ENCODE data around the gene SCYL1.

The SCYL1 gene

DNA sequence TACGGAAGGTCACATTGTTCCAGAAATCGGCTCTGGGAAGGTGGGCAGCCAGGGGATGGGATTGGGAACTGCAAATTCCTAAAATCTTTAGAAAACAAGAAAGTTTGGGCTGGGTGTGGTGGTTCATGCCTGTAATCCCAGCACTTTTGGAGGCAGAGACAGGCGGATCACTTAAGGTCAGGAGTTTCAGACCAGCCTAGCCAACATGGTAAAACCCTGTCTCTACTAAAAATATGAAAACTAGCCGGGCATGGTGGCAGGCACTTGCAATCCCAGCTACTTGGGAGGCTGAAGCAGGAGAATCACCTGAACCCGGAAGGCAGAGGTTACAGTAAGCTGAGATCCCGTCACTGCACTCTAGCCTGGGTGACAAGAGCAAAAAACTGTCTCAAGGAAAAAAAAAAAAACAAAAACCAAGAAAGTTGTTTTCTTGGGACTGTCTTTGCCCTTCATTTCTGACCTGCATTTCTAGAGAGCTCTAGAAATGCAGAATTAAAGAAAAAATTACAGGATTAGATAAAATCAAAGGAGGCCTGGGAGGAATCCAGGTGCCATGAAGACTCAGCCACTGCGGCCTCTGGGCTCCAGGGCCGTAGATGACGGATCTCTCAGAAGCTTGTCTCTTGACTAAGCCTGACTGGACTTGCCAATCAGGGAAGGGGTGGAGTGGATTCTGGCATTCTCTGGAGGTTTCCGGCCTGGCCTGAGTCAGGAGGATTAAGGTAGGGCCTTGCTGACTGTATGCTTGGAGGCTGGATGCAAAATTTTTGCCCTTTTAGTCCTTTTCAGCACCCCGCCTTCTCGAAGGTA is 31.3 kb upstream of the SCYL1 start:
- DNase-seq = peak; percentile 93

DNA sequence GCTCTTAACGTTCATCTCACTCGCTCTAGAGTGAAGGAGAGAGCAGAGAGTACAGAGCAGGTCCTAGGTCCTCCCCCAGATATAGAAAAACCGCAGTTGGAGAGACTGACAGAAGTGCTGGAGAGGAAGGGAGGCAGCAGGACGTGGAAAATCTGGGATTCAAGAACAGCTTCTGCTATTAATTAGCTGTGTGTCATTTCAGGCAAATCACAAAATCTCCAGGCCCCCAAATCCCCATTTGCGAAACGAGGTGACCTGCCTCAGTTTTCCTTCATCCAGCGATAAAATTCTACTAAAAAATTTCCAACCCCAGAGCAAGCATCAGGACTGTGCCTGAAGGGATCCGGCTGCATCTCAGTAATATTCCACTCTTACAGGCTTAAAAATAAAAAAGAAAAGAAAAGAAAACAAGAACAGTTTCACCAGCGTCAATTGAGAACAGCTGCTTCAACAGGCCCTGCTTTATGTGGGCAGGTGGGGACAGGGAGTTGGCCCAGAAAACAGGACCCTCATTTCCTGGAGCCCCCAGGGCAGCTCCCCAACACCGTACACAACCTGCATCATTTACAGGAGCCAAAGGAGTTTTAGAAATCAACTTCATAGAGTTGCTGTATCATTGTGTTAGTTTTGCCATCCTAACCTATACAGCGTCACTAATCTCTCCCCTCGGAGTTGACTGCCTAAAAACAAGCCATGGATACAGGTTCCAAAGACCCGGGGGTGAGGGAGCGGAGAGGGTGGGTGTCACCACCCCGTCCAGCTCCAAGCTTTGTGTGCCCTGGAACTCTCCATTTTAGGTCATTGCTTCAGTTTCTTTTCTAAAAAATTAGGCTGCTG is 28.4 kb upstream of the SCYL1 start:
- DNase-seq = peak; percentile 75

DNA sequence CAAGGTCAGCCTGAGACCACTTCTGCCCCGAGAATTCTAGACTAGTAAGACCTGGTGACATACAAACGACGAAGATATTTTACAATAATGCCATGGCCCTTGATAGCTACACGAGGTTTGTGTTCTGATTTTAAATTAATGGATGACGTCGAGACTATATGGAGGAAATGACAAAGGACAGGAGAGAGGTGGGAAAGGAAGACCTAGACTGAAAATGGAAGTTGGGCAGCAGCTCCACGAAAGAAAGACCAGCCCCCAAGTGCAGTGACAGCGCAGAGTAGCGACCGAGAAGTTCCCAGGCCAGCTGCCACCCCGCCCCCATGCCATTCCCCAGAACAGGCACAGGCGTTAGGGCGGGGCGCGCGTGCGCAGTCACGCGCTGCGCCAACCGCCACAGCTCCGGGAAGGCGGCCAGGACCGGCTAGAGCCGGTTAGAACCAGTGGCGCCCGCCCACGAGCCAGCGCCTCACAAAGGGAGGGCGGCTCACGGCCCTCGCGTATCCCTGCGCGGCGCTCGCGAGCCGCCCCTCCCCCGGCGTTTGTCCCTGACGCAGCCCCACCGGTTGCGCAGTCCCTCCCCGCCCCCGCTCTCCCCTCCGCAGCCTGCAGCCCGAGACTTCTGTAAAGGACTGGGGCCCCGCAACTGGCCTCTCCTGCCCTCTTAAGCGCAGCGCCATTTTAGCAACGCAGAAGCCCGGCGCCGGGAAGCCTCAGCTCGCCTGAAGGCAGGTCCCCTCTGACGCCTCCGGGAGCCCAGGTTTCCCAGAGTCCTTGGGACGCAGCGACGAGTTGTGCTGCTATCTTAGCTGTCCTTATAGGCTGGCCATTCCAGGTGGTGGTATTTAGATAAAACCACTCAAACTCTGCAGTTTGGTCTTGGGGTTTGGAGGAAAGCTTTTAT is 27.5 kb upstream of the SCYL1 start:
- peak; percentile 99 for DNase-seq

DNA sequence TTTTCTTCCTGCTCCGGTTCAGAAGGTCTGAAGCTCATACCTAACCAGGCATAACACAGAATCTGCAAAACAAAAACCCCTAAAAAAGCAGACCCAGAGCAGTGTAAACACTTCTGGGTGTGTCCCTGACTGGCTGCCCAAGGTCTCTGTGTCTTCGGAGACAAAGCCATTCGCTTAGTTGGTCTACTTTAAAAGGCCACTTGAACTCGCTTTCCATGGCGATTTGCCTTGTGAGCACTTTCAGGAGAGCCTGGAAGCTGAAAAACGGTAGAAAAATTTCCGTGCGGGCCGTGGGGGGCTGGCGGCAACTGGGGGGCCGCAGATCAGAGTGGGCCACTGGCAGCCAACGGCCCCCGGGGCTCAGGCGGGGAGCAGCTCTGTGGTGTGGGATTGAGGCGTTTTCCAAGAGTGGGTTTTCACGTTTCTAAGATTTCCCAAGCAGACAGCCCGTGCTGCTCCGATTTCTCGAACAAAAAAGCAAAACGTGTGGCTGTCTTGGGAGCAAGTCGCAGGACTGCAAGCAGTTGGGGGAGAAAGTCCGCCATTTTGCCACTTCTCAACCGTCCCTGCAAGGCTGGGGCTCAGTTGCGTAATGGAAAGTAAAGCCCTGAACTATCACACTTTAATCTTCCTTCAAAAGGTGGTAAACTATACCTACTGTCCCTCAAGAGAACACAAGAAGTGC is 26.7 kb upstream of the SCYL1 start:
- peak; percentile 72 for DNase-seq

DNA sequence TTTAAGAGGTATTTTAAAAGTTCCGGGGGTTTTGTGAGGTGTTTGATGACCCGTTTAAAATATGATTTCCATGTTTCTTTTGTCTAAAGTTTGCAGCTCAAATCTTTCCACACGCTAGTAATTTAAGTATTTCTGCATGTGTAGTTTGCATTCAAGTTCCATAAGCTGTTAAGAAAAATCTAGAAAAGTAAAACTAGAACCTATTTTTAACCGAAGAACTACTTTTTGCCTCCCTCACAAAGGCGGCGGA is 26.2 kb upstream of the SCYL1 start:
- no peak for DNase-seq

DNA sequence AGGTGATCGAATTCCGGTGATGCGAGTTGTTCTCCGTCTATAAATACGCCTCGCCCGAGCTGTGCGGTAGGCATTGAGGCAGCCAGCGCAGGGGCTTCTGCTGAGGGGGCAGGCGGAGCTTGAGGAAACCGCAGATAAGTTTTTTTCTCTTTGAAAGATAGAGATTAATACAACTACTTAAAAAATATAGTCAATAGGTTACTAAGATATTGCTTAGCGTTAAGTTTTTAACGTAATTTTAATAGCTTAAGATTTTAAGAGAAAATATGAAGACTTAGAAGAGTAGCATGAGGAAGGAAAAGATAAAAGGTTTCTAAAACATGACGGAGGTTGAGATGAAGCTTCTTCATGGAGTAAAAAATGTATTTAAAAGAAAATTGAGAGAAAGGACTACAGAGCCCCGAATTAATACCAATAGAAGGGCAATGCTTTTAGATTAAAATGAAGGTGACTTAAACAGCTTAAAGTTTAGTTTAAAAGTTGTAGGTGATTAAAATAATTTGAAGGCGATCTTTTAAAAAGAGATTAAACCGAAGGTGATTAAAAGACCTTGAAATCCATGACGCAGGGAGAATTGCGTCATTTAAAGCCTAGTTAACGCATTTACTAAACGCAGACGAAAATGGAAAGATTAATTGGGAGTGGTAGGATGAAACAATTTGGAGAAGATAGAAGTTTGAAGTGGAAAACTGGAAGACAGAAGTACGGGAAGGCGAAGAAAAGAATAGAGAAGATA is 25.7 kb upstream of the SCYL1 start, which contains the start of gene MALAT1:
MALAT1 (plus strand) TSS at position 69 of the 736 bp plus-strand sequence.
- DNase-seq = peak; percentile 98

DNA sequence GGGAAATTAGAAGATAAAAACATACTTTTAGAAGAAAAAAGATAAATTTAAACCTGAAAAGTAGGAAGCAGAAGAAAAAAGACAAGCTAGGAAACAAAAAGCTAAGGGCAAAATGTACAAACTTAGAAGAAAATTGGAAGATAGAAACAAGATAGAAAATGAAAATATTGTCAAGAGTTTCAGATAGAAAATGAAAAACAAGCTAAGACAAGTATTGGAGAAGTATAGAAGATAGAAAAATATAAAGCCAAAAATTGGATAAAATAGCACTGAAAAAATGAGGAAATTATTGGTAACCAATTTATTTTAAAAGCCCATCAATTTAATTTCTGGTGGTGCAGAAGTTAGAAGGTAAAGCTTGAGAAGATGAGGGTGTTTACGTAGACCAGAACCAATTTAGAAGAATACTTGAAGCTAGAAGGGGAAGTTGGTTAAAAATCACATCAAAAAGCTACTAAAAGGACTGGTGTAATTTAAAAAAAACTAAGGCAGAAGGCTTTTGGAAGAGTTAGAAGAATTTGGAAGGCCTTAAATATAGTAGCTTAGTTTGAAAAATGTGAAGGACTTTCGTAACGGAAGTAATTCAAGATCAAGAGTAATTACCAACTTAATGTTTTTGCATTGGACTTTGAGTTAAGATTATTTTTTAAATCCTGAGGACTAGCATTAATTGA is 25.0 kb upstream of the SCYL1 start:
- DNase-seq = peak; percentile 34

DNA sequence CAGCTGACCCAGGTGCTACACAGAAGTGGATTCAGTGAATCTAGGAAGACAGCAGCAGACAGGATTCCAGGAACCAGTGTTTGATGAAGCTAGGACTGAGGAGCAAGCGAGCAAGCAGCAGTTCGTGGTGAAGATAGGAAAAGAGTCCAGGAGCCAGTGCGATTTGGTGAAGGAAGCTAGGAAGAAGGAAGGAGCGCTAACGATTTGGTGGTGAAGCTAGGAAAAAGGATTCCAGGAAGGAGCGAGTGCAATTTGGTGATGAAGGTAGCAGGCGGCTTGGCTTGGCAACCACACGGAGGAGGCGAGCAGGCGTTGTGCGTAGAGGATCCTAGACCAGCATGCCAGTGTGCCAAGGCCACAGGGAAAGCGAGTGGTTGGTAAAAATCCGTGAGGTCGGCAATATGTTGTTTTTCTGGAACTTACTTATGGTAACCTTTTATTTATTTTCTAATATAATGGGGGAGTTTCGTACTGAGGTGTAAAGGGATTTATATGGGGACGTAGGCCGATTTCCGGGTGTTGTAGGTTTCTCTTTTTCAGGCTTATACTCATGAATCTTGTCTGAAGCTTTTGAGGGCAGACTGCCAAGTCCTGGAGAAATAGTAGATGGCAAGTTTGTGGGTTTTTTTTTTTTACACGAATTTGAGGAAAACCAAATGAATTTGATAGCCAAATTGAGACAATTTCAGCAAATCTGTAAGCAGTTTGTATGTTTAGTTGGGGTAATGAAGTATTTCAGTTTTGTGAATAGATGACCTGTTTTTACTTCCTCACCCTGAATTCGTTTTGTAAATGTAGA is 24.3 kb upstream of the SCYL1 start:
- DNase-seq = peak; percentile 67

DNA sequence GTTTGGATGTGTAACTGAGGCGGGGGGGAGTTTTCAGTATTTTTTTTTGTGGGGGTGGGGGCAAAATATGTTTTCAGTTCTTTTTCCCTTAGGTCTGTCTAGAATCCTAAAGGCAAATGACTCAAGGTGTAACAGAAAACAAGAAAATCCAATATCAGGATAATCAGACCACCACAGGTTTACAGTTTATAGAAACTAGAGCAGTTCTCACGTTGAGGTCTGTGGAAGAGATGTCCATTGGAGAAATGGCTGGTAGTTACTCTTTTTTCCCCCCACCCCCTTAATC is 23.8 kb upstream of the SCYL1 start:
- DNase-seq = no peak

DNA sequence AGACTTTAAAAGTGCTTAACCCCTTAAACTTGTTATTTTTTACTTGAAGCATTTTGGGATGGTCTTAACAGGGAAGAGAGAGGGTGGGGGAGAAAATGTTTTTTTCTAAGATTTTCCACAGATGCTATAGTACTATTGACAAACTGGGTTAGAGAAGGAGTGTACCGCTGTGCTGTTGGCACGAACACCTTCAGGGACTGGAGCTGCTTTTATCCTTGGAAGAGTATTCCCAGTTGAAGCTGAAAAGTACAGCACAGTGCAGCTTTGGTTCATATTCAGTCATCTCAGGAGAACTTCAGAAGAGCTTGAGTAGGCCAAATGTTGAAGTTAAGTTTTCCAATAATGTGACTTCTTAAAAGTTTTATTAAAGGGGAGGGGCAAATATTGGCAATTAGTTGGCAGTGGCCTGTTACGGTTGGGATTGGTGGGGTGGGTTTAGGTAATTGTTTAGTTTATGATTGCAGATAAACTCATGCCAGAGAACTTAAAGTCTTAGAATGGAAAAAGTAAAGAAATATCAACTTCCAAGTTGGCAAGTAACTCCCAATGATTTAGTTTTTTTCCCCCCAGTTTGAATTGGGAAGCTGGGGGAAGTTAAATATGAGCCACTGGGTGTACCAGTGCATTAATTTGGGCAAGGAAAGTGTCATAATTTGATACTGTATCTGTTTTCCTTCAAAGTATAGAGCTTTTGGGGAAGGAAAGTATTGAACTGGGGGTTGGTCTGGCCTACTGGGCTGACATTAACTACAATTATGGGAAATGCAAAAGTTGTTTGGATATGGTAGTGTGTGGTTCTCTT is 23.2 kb upstream of the SCYL1 start:
- peak; percentile 57 for DNase-seq

DNA sequence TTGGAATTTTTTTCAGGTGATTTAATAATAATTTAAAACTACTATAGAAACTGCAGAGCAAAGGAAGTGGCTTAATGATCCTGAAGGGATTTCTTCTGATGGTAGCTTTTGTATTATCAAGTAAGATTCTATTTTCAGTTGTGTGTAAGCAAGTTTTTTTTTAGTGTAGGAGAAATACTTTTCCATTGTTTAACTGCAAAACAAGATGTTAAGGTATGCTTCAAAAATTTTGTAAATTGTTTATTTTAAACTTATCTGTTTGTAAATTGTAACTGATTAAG is 22.7 kb upstream of the SCYL1 start:
- no peak for DNase-seq

DNA sequence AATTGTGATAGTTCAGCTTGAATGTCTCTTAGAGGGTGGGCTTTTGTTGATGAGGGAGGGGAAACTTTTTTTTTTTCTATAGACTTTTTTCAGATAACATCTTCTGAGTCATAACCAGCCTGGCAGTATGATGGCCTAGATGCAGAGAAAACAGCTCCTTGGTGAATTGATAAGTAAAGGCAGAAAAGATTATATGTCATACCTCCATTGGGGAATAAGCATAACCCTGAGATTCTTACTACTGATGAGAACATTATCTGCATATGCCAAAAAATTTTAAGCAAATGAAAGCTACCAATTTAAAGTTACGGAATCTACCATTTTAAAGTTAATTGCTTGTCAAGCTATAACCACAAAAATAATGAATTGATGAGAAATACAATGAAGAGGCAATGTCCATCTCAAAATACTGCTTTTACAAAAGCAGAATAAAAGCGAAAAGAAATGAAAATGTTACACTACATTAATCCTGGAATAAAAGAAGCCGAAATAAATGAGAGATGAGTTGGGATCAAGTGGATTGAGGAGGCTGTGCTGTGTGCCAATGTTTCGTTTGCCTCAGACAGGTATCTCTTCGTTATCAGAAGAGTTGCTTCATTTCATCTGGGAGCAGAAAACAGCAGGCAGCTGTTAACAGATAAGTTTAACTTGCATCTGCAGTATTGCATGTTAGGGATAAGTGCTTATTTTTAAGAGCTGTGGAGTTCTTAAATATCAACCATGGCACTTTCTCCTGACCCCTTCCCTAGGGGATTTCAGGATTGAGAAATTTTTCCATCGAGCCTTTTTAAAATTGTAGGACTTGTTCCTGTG is 22.1 kb upstream of the SCYL1 start:
- DNase-seq = peak; percentile 62

DNA sequence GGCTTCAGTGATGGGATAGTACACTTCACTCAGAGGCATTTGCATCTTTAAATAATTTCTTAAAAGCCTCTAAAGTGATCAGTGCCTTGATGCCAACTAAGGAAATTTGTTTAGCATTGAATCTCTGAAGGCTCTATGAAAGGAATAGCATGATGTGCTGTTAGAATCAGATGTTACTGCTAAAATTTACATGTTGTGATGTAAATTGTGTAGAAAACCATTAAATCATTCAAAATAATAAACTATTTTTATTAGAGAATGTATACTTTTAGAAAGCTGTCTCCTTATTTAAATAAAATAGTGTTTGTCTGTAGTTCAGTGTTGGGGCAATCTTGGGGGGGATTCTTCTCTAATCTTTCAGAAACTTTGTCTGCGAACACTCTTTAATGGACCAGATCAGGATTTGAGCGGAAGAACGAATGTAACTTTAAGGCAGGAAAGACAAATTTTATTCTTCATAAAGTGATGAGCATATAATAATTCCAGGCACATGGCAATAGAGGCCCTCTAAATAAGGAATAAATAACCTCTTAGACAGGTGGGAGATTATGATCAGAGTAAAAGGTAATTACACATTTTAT is 21.4 kb upstream of the SCYL1 start:
- DNase-seq = no peak

DNA sequence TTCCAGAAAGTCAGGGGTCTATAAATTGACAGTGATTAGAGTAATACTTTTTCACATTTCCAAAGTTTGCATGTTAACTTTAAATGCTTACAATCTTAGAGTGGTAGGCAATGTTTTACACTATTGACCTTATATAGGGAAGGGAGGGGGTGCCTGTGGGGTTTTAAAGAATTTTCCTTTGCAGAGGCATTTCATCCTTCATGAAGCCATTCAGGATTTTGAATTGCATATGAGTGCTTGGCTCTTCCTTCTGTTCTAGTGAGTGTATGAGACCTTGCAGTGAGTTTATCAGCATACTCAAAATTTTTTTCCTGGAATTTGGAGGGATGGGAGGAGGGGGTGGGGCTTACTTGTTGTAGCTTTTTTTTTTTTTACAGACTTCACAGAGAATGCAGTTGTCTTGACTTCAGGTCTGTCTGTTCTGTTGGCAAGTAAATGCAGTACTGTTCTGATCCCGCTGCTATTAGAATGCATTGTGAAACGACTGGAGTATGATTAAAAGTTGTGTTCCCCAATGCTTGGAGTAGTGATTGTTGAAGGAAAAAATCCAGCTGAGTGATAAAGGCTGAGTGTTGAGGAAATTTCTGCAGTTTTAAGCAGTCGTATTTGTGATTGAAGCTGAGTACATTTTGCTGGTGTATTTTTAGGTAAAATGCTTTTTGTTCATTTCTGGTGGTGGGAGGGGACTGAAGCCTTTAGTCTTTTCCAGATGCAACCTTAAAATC is 20.8 kb upstream of the SCYL1 start:
- peak; percentile 73 for DNase-seq

DNA sequence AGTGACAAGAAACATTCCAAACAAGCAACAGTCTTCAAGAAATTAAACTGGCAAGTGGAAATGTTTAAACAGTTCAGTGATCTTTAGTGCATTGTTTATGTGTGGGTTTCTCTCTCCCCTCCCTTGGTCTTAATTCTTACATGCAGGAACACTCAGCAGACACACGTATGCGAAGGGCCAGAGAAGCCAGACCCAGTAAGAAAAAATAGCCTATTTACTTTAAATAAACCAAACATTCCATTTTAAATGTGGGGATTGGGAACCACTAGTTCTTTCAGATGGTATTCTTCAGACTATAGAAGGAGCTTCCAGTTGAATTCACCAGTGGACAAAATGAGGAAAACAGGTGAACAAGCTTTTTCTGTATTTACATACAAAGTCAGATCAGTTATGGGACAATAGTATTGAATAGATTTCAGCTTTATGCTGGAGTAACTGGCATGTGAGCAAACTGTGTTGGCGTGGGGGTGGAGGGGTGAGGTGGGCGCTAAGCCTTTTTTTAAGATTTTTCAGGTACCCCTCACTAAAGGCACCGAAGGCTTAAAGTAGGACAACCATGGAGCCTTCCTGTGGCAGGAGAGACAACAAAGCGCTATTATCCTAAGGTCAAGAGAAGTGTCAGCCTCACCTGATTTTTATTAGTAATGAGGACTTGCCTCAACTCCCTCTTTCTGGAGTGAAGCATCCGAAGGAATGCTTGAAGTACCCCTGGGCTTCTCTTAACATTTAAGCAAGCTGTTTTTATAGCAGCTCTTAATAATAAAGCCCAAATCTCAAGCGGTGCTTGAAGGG is 20.0 kb upstream of the SCYL1 start:
- peak; percentile 46 for DNase-seq

DNA sequence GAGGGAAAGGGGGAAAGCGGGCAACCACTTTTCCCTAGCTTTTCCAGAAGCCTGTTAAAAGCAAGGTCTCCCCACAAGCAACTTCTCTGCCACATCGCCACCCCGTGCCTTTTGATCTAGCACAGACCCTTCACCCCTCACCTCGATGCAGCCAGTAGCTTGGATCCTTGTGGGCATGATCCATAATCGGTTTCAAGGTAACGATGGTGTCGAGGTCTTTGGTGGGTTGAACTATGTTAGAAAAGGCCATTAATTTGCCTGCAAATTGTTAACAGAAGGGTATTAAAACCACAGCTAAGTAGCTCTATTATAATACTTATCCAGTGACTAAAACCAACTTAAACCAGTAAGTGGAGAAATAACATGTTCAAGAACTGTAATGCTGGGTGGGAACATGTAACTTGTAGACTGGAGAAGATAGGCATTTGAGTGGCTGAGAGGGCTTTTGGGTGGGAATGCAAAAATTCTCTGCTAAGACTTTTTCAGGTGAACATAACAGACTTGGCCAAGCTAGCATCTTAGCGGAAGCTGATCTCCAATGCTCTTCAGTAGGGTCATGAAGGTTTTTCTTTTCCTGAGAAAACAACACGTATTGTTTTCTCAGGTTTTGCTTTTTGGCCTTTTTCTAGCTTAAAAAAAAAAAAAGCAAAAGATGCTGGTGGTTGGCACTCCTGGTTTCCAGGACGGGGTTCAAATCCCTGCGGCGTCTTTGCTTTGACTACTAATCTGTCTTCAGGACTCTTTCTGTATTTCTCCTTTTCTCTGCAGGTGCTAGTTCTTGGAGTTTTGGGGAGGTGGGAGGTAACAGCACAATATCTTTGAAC is 19.2 kb upstream of the SCYL1 start:
- no peak for DNase-seq

All from fibroblast of skin of scalp (primary cell).